SK-N-MC (cell line): ENCODE results near the gene WNK1.

Experiments used
- EZH2 ChIP-seq: fragments of 200-600 bp; sonication (generic); IDR thresholded peaks from one replicate; pipeline ENCODE4 v1.6.1; 2017; ENCODE audit warnings: antibody characterized with exemption
- FOXP2 ChIP-seq: optimal IDR thresholded peaks from 2 replicates; pipeline ENCODE3; 2011; ENCODE audit warnings: mild to moderate bottlenecking, moderate library complexity; ENCODE audit not compliant: insufficient read depth; ENCODE audit errors: extremely low read length, control extremely low read depth
- POLR2AphosphoS5 ChIP-seq: IDR thresholded peaks from 2 replicates; pipeline ENCODE4 v1.6.1; 2012; ENCODE audit warnings: mild to moderate bottlenecking, low read depth, low read length, borderline replicate concordance

DNA sequence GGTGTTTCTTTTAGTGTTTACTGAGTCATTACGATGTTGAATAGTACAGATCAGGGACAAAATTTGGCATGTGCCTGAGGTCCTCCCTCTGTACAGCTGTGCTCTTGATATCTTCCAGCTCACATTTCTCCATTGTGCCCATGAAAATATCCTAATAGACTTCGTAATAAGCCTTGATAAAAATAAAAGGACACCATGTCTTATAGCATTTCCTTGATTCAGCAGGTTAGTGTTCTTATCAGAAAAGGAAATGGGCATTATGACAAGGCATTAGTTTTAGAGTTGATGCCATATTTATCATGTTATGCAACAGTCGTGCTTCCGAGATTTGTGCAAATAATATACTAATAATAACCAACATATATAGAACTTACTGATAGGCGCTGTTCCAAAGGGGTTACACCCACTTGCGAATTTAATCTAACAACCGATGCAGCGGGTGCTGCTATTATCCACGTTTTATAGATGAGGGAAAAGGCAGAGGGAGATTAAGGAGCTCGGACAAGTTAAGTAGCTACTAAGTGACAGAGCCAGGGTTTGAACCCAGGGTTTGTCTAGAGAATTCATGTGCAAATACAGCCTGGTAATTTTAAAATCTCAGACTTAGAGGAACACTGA lies 15.1 kb upstream of the WNK1 start:
- TF ChIP-seq POLR2AphosphoS5 = no peak
- no peak for TF ChIP-seq EZH2
- no peak for TF ChIP-seq FOXP2
